WTC11 (cell line): ENCODE measurements around the gene GPC6. TPM values are rescaled to one million over a fixed set of nuclear protein-coding genes. Genes with fewer than 3 reads are reported as not detected.

Experiments used
- ATAC-seq: fragments of 200-7000 bp; cut with Tn5 transposase; 2 replicates; pipeline ENCODE4 v1.10.0; 2021; ENCODE audit warnings: mild to moderate bottlenecking, moderate library complexity
- CTCF ChIA-PET: fragments of 300-600 bp; sonication (Branson Sonifier 250); formaldehyde crosslinking; loops from one replicate; lab custom pipeline; 2021; ENCODE audit warnings: antibody characterized with exemption; lab: Charles Lee
- POLR2A ChIA-PET: fragments of 350-600 bp; sonication (Branson Sonifier 250); formaldehyde crosslinking; loops from one replicate; lab custom pipeline; 2021; ENCODE audit warnings: antibody characterized with exemption; lab: Charles Lee
- DNase-seq: peaks from one replicate; pipeline ENCODE4 v3.0.0; 2021; ENCODE audit warnings: low spot score
- H3K27ac Mint-ChIP-seq: 2 replicates; pipeline ENCODE4 v1.8.0; 2021; ENCODE audit warnings: mixed read lengths
- H3K27me3 Mint-ChIP-seq: 2 replicates; pipeline ENCODE4 v1.8.0; 2021; ENCODE audit warnings: low read depth, mild to moderate bottlenecking, moderate library complexity, mixed read lengths
- H3K36me3 Mint-ChIP-seq: 2 replicates; pipeline ENCODE4 v1.8.0; 2021; ENCODE audit warnings: mixed read lengths
- H3K4me1 Mint-ChIP-seq: 2 replicates; pipeline ENCODE4 v1.8.0; 2022; ENCODE audit warnings: mixed read lengths
- H3K4me3 Mint-ChIP-seq: 2 replicates; pipeline ENCODE4 v1.8.0; 2021; ENCODE audit warnings: mild to moderate bottlenecking, moderate library complexity, mixed read lengths
- H3K9me3 Mint-ChIP-seq: 2 replicates; pipeline ENCODE4 v1.8.0; 2021; ENCODE audit warnings: mixed read lengths
- ATF6 ChIP-seq: sonication (generic); formaldehyde crosslinking; IDR thresholded peaks from 2 replicates; pipeline ENCODE4 v1.8.1; 2023; ENCODE audit warnings: mild to moderate bottlenecking, missing genetic modification reagents
- E2F1 ChIP-seq: sonication (generic); formaldehyde crosslinking; IDR thresholded peaks from 2 replicates; pipeline ENCODE4 v1.8.0; 2022; ENCODE audit warnings: mild to moderate bottlenecking, missing genetic modification reagents
- E2F4 ChIP-seq: sonication (generic); formaldehyde crosslinking; IDR thresholded peaks from 2 replicates; pipeline ENCODE4 v1.8.1; 2022; ENCODE audit warnings: low read depth, mild to moderate bottlenecking, moderate library complexity, missing genetic modification reagents, borderline replicate concordance
- ERG ChIP-seq: fragments of 250-450 bp; sonication (Bioruptor Pico); IDR thresholded peaks from 2 replicates; pipeline ENCODE4 v1.8.0; 2021; ENCODE audit warnings: mild to moderate bottlenecking
- FOXJ3 ChIP-seq: sonication (generic); formaldehyde crosslinking; IDR thresholded peaks from 2 replicates; pipeline ENCODE4 v1.9.0; 2021; ENCODE audit warnings: missing genetic modification reagents, mild to moderate bottlenecking, borderline replicate concordance
- GRHL2 ChIP-seq: fragments of 250-450 bp; sonication (Bioruptor Pico); IDR thresholded peaks from 2 replicates; pipeline ENCODE4 v1.8.0; 2022; ENCODE audit warnings: mild to moderate bottlenecking, moderate library complexity; ENCODE audit not compliant: insufficient replicate concordance, severe bottlenecking
- GTF2I ChIP-seq: fragments of 250-450 bp; sonication (Bioruptor Pico); conservative IDR thresholded peaks from 2 replicates; pipeline ENCODE4 v1.4.0; 2021; ENCODE audit warnings: mild to moderate bottlenecking
- JUN ChIP-seq: sonication (generic); formaldehyde crosslinking; IDR thresholded peaks from 2 replicates; pipeline ENCODE4 v1.8.0; 2023; ENCODE audit warnings: mild to moderate bottlenecking, missing genetic modification reagents
- MLX ChIP-seq: sonication (generic); formaldehyde crosslinking; IDR thresholded peaks from 2 replicates; pipeline ENCODE4 v1.8.1; 2023; ENCODE audit warnings: mild to moderate bottlenecking, missing genetic modification reagents, moderate library complexity
- NFE2L1 ChIP-seq: sonication (generic); formaldehyde crosslinking; IDR thresholded peaks from 2 replicates; pipeline ENCODE4 v1.8.1; 2023; ENCODE audit warnings: missing genetic modification reagents
- NFYB ChIP-seq: sonication (generic); formaldehyde crosslinking; conservative IDR thresholded peaks from 2 replicates; pipeline ENCODE4 v1.8.0; 2022; ENCODE audit warnings: low read depth, missing genetic modification reagents
- PRDM15 ChIP-seq: sonication (generic); formaldehyde crosslinking; IDR thresholded peaks from 2 replicates; pipeline ENCODE4 v1.8.0; 2022; ENCODE audit warnings: missing genetic modification reagents
- SMAD3 ChIP-seq: sonication (generic); formaldehyde crosslinking; IDR thresholded peaks from 2 replicates; pipeline ENCODE4 v1.8.0; 2022; ENCODE audit warnings: missing genetic modification reagents, mild to moderate bottlenecking, borderline replicate concordance
- SOX15 ChIP-seq: fragments of 250-450 bp; sonication (Bioruptor Pico); IDR thresholded peaks from 2 replicates; pipeline ENCODE4 v1.9.0; 2021; ENCODE audit warnings: mild to moderate bottlenecking
- ZBTB21 ChIP-seq: sonication (generic); formaldehyde crosslinking; IDR thresholded peaks from 2 replicates; pipeline ENCODE4 v1.8.1; 2023; ENCODE audit warnings: mild to moderate bottlenecking, missing genetic modification reagents, borderline replicate concordance
- ZNF121 ChIP-seq: sonication (generic); formaldehyde crosslinking; IDR thresholded peaks from 2 replicates; pipeline ENCODE4 v1.8.0; 2023; ENCODE audit warnings: missing genetic modification reagents
- total RNA-seq: library from RNA; stranded (reverse); gene quantifications from 3 replicates; pipeline ENCODE4 v1.2.3, GENCODE V29; 2021

GPC6 gene
- total RNA-seq, 1 experiment from 2014 or later = 19.5 TPM

- TF ChIP-seq FOXJ3 (CRISPR knock-in tag) (no peak), E2F4 (CRISPR knock-in tag) (no peak)
Measured at GRCh38 chr13:93621966-93622365, 395.4 kb downstream of the GPC6 start (continued).

- DNase-seq (no peak), ATAC-seq (no peak)
- Mint-ChIP-seq H3K27ac (0 out of 2 replicates have a peak overlapping the region, but pooled peaks have one; percentile 3), H3K4me3 (no peak overlapping the region), H3K27me3 (no peaks in the 10 kb centered on the region), H3K36me3 (peaks cover 7% of the 10 kb centered on the region), H3K4me1 (peaks cover 34% of the 10 kb centered on the region), H3K9me3 (peaks cover 7% of the 10 kb centered on the region)
- no peak for TF ChIP-seq MLX (CRISPR knock-in tag)
- TF ChIP-seq GTF2I = no peak
- no peak for TF ChIP-seq ZBTB21 (CRISPR knock-in tag)
- POLR2A ChIA-PET = interaction anchor here (0.6 kb wide), 1 partner anchor 374 kb away, joined by 5 read pairs; no protein-coding TSS in a partner anchor
- CTCF ChIA-PET = no interaction called here
Measured at GRCh38 chr13:93624311-93624777, 397.7 kb downstream of the GPC6 start.

- no peaks in the 10 kb centered on the region for H3K27me3 Mint-ChIP-seq
- H3K4me3 Mint-ChIP-seq = no peak overlapping the region
- H3K4me1 Mint-ChIP-seq = peaks cover 37% of the 10 kb centered on the region
- H3K9me3 Mint-ChIP-seq = peaks cover 7% of the 10 kb centered on the region
- H3K27ac Mint-ChIP-seq = no peak overlapping the region
- ATAC-seq (no peak; the same call in 1 of the 2 replicates), DNase-seq (no peak)
- TF ChIP-seq ERG = no peak
- no peak for TF ChIP-seq MLX (CRISPR knock-in tag)
- TF ChIP-seq NFYB (CRISPR knock-in tag) = no peak
- TF ChIP-seq E2F1 (CRISPR knock-in tag) = no peak
- no peak for TF ChIP-seq ATF6 (CRISPR knock-in tag)
- no peak for TF ChIP-seq GRHL2
- TF ChIP-seq ZNF121 (CRISPR knock-in tag) = no peak
- ChIA-PET POLR2A (no interaction called here), CTCF (no interaction called here)
- peaks cover 7% of the 10 kb centered on the region for H3K36me3 Mint-ChIP-seq
Measured at GRCh38 chr13:93625536-93625935, 398.9 kb downstream of the GPC6 start.

- POLR2A ChIA-PET = no interaction called here
- peak overlapping the region; percentile 36 for H3K4me3 Mint-ChIP-seq
- no peak for DNase-seq
- CTCF ChIA-PET = no interaction called here
- H3K4me1 Mint-ChIP-seq = peaks cover 57% of the 10 kb centered on the region
- H3K9me3 Mint-ChIP-seq = peaks cover 7% of the 10 kb centered on the region
- H3K27me3 Mint-ChIP-seq = no peaks in the 10 kb centered on the region
- peaks cover 7% of the 10 kb centered on the region for H3K36me3 Mint-ChIP-seq
- peak; percentile 78 for ATAC-seq
- H3K27ac Mint-ChIP-seq = no peak overlapping the region
- TF ChIP-seq JUN (CRISPR knock-in tag) (no peak), SOX15 (CRISPR knock-in tag) (no peak), FOXJ3 (CRISPR knock-in tag) (no peak), SMAD3 (no peak), NFE2L1 (no peak), PRDM15 (CRISPR knock-in tag) (no peak)
Measured at GRCh38 chr13:93628136-93628797, 401.7 kb downstream of the GPC6 start.
